Endothelial cell (in vitro differentiated cells): ENCODE results near the gene CHD2. TPM values are rescaled to one million over a fixed set of nuclear protein-coding genes. Genes with fewer than 3 reads are reported as not detected.
"Not testable (repeated sequence)": the region's sequence is repeated elsewhere in the genome, so short reads cannot be mapped to it uniquely, and the experiment has no call there.

Source experiments
- DNase-seq: peaks from one replicate; pipeline ENCODE4 v3.0.0; 2021; ENCODE audit warnings: low spot score
- H3K27ac Mint-ChIP-seq: one replicate; pipeline ENCODE4 v1.8.0; 2021; ENCODE audit warnings: mixed read lengths, inconsistent platforms; ENCODE audit not compliant: unreplicated experiment
- H3K27me3 Mint-ChIP-seq: one replicate; pipeline ENCODE4 v1.8.0; 2021; ENCODE audit warnings: mild to moderate bottlenecking, moderate library complexity, mixed read lengths, inconsistent platforms; ENCODE audit not compliant: unreplicated experiment
- H3K36me3 Mint-ChIP-seq: one replicate; pipeline ENCODE4 v1.8.0; 2021; ENCODE audit warnings: mild to moderate bottlenecking, low read depth, mixed read lengths, inconsistent platforms; ENCODE audit not compliant: unreplicated experiment
- H3K4me1 Mint-ChIP-seq: one replicate; pipeline ENCODE4 v1.8.0; 2021; ENCODE audit warnings: mild to moderate bottlenecking, mixed read lengths, inconsistent platforms; ENCODE audit not compliant: unreplicated experiment
- H3K4me3 Mint-ChIP-seq: one replicate; pipeline ENCODE4 v1.8.0; 2021; ENCODE audit warnings: mild to moderate bottlenecking, mixed read lengths, inconsistent platforms; ENCODE audit not compliant: unreplicated experiment
- H3K9me3 Mint-ChIP-seq: one replicate; pipeline ENCODE4 v1.8.0; 2021; ENCODE audit warnings: mixed read lengths, inconsistent platforms; ENCODE audit not compliant: unreplicated experiment
- total RNA-seq: library from RNA; stranded (reverse); fragmentation: NEBNext Ultra II Directional; extraction: Animal tissue kit (Norgen Biotek cat#: 25700); gene quantifications from one replicate; pipeline ENCODE4 v1.2.1, GENCODE V29; 2021; ENCODE audit not compliant: unreplicated experiment
- TF ChIP-seq, protein P1 (sequence below): fragments of 200-600 bp; sonication (generic); IDR thresholded peaks from one replicate; pipeline ENCODE4 v1.5.0; 2021; ENCODE audit warnings: antibody characterized with exemption; ENCODE audit not compliant: unreplicated experiment

Gene CHD2
- total RNA-seq, 1 donor from 2014 or later = 96.3 TPM

DNA sequence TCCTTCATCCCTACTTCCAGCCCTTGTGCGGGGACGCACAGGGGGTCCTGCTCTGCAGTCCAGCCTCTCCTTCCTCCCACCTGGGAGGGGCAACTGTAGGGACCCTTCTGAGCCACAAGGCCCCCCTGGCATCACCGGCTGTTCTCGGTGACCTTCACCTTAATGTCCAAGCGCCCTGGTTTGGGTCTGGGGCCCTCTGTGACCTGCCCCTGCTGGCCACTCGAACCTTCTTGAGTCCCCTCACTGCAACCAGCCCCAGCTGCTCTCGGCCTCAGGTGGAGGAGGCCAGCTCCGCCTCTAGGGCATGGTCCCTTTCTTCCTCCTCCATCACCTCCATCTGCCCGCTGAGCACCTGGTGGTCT lies 131.0 kb downstream of the CHD2 start:
- Mint-ChIP-seq H3K4me3 (no peak overlapping the region), H3K36me3 (peaks cover 14% of the 10 kb centered on the region), H3K27me3 (peaks cover 9% of the 10 kb centered on the region), H3K4me1 (peaks cover 6% of the 10 kb centered on the region), H3K9me3 (no peaks in the 10 kb centered on the region), H3K27ac (no peak overlapping the region)
- DNase-seq = no peak
- TF ChIP-seq, protein P1, sequence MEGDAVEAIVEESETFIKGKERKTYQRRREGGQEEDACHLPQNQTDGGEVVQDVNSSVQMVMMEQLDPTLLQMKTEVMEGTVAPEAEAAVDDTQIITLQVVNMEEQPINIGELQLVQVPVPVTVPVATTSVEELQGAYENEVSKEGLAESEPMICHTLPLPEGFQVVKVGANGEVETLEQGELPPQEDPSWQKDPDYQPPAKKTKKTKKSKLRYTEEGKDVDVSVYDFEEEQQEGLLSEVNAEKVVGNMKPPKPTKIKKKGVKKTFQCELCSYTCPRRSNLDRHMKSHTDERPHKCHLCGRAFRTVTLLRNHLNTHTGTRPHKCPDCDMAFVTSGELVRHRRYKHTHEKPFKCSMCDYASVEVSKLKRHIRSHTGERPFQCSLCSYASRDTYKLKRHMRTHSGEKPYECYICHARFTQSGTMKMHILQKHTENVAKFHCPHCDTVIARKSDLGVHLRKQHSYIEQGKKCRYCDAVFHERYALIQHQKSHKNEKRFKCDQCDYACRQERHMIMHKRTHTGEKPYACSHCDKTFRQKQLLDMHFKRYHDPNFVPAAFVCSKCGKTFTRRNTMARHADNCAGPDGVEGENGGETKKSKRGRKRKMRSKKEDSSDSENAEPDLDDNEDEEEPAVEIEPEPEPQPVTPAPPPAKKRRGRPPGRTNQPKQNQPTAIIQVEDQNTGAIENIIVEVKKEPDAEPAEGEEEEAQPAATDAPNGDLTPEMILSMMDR = no peak

DNA sequence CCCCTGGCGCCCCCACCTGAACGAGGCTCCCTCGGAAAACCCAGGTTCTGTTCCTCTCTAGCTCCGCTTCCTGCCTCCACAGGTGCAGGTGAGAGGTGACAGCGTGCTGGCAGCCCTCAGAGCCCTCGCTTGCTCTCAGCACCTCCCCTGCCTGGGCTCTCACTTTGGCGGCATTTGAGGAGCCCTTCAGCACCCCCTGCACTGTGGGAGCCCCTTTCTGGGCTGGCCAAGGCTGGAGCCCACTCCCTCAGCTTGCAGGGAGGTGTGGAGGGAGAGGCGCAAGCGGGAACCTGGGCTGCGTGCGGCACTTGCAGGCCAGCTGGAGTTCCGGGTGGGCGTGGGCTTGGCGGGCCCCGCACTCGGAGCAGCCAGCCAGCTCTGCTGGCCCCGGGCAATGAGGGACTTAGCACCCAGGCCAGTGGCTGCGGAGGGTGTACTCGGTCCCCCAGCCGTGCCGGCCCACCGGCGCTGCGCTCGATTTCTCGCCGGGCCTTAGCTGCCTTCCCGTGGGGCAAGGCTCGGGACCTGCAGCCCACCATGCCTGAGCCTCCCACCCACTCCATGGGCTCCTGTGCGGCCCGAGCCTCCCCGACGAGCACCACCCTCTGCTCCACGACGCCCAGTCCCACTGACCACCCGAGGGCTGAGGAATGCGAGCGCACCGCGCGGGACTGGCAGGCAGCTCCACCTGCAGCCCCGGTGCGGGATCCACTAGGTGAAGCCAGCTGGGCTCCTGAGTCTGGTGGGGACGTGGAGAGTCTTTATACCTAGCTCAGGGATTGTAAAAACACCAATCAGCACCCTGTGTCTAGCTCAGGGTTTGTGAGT lies 131.6 kb downstream of the CHD2 start:
- not testable (repeated sequence) for H3K27ac Mint-ChIP-seq, DNase-seq, H3K4me1 Mint-ChIP-seq, H3K36me3 Mint-ChIP-seq, H3K27me3 Mint-ChIP-seq, H3K4me3 Mint-ChIP-seq, H3K9me3 Mint-ChIP-seq

DNA sequence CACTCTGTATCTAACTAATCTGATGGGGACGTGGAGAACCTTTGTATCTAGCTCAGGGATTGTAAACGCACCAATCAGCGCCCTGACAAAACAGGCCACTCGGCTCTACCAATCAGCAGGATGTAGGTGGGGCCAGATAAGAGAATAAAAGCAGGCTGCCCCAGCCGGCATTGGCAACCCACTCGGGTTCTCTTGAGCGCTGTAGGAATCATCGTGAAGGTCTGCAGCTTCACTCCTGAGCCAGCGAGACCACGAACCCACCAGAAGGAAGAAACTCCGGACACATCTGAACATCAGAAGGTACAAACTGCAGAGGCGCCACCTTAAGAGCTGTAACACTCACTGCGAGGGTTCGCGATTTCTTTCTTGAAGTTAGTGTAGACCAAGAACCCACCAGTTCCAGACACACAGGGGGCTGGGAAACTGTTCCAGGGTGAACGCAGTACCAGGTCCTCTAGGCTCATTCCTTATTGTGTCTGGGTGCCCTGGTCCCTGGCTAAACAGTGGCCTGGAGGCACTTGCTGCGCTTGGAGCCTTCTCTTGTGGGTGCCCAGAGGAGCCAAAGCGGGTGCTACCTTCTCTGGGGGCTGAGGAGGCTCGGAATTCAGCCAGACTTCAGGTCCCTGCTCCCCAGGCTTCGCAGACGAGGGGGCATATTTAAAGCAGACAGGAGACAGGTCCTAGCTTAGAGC lies 132.5 kb downstream of the CHD2 start:
- H3K27ac Mint-ChIP-seq, H3K4me1 Mint-ChIP-seq, H3K36me3 Mint-ChIP-seq, DNase-seq, H3K4me3 Mint-ChIP-seq, H3K9me3 Mint-ChIP-seq: not testable (repeated sequence)
- H3K27me3 Mint-ChIP-seq = peaks cover 12% of the 10 kb centered on the region

DNA sequence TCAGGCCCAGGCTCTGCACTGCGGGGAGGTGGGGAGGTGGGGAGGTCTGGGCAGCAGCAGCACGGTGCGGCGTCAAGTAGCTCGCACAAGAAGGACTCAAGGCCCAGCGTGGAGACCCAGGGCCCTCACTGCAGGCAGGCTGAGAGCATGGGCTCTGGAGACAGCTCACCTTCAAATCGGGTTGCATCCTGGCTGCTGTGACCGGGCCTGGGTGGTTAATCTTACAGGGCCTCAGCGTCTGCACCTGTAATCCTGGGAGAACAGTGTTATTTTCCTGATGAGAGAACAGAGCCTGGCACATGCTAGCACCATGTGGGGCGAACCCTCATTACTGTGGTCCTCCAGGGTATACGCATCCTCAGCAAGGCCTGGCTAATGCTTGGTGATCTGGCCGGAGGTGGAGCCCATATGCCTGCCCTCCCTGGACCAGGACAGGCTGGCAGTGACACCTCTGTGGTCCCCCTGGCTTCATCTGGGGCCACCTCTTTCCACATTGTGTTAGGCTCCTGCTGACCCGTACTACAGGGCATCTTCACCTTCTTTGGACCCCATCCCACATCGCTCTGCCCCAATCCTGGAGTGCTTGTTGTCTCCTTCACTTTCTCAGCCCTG lies 133.4 kb downstream of the CHD2 start:
- no peaks in the 10 kb centered on the region for H3K36me3 Mint-ChIP-seq

DNA sequence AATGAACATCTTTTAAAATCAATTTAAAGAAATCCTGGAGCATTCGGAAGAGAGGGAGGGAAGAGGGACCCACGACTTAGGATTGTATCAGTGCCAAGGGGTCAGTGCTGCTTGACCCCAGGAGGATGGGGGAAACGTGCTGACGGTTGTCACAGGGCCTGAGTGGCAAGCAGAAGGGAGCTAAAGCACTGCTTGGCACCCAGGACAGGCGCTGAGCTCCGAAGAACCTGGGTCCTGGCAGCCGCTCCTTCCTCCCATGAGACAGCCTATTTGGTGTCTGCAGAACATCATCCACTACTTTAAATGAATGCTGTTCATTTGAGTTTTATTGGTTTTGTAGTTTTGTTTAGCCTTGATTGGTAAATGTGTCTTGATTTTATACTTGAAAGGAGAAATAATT lies 134.4 kb downstream of the CHD2 start:
- Mint-ChIP-seq H3K36me3 (no peaks in the 10 kb centered on the region), H3K9me3 (no peaks in the 10 kb centered on the region), H3K4me3 (no peak overlapping the region), H3K27me3 (peaks cover 12% of the 10 kb centered on the region), H3K4me1 (peaks cover 3% of the 10 kb centered on the region), H3K27ac (no peak overlapping the region)
- DNase-seq = no peak
- TF ChIP-seq, protein P1 = no peak

More for the DNA sequence above, 133.4 kb downstream of the CHD2 start:
- no peak for DNase-seq
- Mint-ChIP-seq H3K27me3 (peaks cover 12% of the 10 kb centered on the region), H3K4me1 (peaks cover 3% of the 10 kb centered on the region), H3K4me3 (no peak overlapping the region), H3K9me3 (no peaks in the 10 kb centered on the region), H3K27ac (no peak overlapping the region)
- TF ChIP-seq, protein P1 = no peak
